RWPE1 (cell line): Measurements from ENCODE around the gene RRM2.

Experiments
- CTCF ChIA-PET: fragments of 350-600 bp; sonication (Branson Sonifier 250); formaldehyde crosslinking; extraction: SDS; loops from one replicate; lab custom pipeline; 2021; lab: Yijun Ruan, JAX
- POLR2A ChIA-PET: fragments of 400-600 bp; formaldehyde crosslinking; extraction: SDS; loops from one replicate; lab custom pipeline; 2020; ENCODE audit warnings: antibody characterized with exemption; ENCODE audit not compliant: low non-redundant PET; lab: Yijun Ruan, JAX
- DNase-seq: peaks from one replicate; pipeline ENCODE4 v3.0.0; 2012; ENCODE audit warnings: low spot score
- H3K27ac ChIP-seq: fragments of 450-650 bp; 2 replicates; pipeline ENCODE4 v1.5.1; 2017
- CTCF ChIP-seq: fragments of 450-650 bp; conservative IDR thresholded peaks from 2 replicates; pipeline ENCODE4 v1.5.1; 2017; ENCODE audit warnings: low read depth, mild to moderate bottlenecking

RRM2 gene

GRCh38 chr2:10132996-10133647, 10.6 kb downstream of the RRM2 start:
- no peak for TF ChIP-seq CTCF
- H3K27ac ChIP-seq: peak overlapping the region; percentile 56
- ChIA-PET CTCF (interaction anchor here (1.1 to 1.6 kb wide), 2 partner anchors 8 to 302 kb away, joined by 3 to 4 read pairs; no protein-coding TSS in a partner anchor), POLR2A (interaction anchor here (0.6 kb wide), 1 partner anchor 8 kb away, joined by 3 read pairs; no protein-coding TSS in a partner anchor)
- no peak for DNase-seq

- DNase-seq: no peak
- ChIA-PET CTCF (interaction anchor here (1.1 kb wide), 1 partner anchor 300 kb away, joined by 4 read pairs; no protein-coding TSS in a partner anchor), POLR2A (no interaction called here)
- TF ChIP-seq CTCF: no peak
- peak overlapping the region; percentile 72 for H3K27ac ChIP-seq
These were observed 13.0 kb downstream of the RRM2 start for GRCh38 chr2:10135296-10136089.

GRCh38 chr2:10136101-10136934, 13.8 kb downstream of the RRM2 start:
- TF ChIP-seq CTCF: no peak
- H3K27ac ChIP-seq: peak overlapping the region; percentile 72
- ChIA-PET CTCF (interaction anchor here (0.6 to 1.3 kb wide), 2 partner anchors 120 to 299 kb away, joined by 4 to 7 read pairs; no protein-coding TSS in a partner anchor), POLR2A (no interaction called here)
- no peak for DNase-seq

GRCh38 chr2:10137053-10137843, 14.7 kb downstream of the RRM2 start:
- ChIA-PET POLR2A (interaction anchor here (0.6 kb wide), 1 partner anchor 71 kb away, joined by 7 read pairs; no protein-coding TSS in a partner anchor), CTCF (interaction anchor here (0.5 to 1.3 kb wide), 5 partner anchors 119 to 997 kb away, joined by 3 to 7 read pairs (median 4); no protein-coding TSS in a partner anchor)
- no peak for TF ChIP-seq CTCF
- peak; percentile 77 for DNase-seq
- peak overlapping the region; percentile 72 for H3K27ac ChIP-seq

GRCh38 chr2:10139536-10139935, 17.0 kb downstream of the RRM2 start:
- ChIA-PET POLR2A (no interaction called here), CTCF (interaction anchor here (0.6 kb wide), 1 partner anchor 270 kb away, joined by 3 read pairs; no protein-coding TSS in a partner anchor)
- DNase-seq: no peak
- no peak for TF ChIP-seq CTCF
- H3K27ac ChIP-seq: peak overlapping the region; percentile 72
